Heart right ventricle (tissue), 16 donors: ENCODE data around the gene CTCFL. TPM values are rescaled to one million over a fixed set of nuclear protein-coding genes. Genes with fewer than 3 reads are reported as not detected.

Source experiments
- ATAC-seq, 8 donors: fragments of 200-7000 bp; cut with Tn5 transposase; one replicate each; pipeline ENCODE4 v1.9.1; 2020; ENCODE audit warnings: mild to moderate bottlenecking in 8 of 8, moderate library complexity in 8 of 8, moderate number of reproducible peaks in 1 of 8
- DNase-seq, 2 donors: peaks; one replicate each; pipeline ENCODE4 v3.0.0-alpha.2; 2020
- H3K27ac ChIP-seq, 10 donors: fragments of 200-600 bp; sonication (generic) in 2 of 10; one replicate each; pipeline versions ENCODE4 v1.5.0 to v1.8.0; 2020 to 2022; ENCODE audit warnings: mild to moderate bottlenecking in 3 of 10
- H3K27me3 ChIP-seq, 7 donors: fragments of 200-600 bp; one replicate each; pipeline ENCODE4 v1.8.0; 2021 to 2022; ENCODE audit warnings: mild to moderate bottlenecking in 2 of 7
- H3K36me3 ChIP-seq, 9 donors: fragments of 200-600 bp; sonication (generic) in 1 of 9; one replicate each; pipeline versions ENCODE4 v1.5.0 to v1.8.0; 2020 to 2022; ENCODE audit warnings: mild to moderate bottlenecking in 2 of 9
- H3K4me1 ChIP-seq, 9 donors: fragments of 200-600 bp; sonication (generic) in 1 of 9; one replicate each; pipeline versions ENCODE4 v1.5.0 to v1.8.0; 2020 to 2022; ENCODE audit warnings: mild to moderate bottlenecking in 4 of 9
- H3K4me3 ChIP-seq, 10 donors: fragments of 200-600 bp; sonication (generic) in 2 of 10; one replicate each; pipeline versions ENCODE4 v1.5.0 to v1.8.0; 2020 to 2022; ENCODE audit warnings: mild to moderate bottlenecking in 7 of 10, moderate library complexity in 2 of 10
- H3K9me3 ChIP-seq, 11 donors: fragments of 200-600 bp in 10 of 11; sonication (generic) in 2 of 11; one replicate each; pipeline versions ENCODE4 v1.5.0 to v1.8.0; 2013 to 2022; ENCODE audit warnings: mild to moderate bottlenecking in 2 of 11, control low read depth in 1 of 11, moderate library complexity in 1 of 11
- CTCF ChIP-seq, 9 donors: fragments of 200-600 bp; sonication (generic) in 2 of 9; IDR thresholded peaks; one replicate each; pipeline versions ENCODE4 v1.5.0 to v1.8.0; 2021 to 2022; ENCODE audit warnings: antibody characterized with exemption in 9 of 9, mild to moderate bottlenecking in 5 of 9, moderate library complexity in 1 of 9
- WGBS, 2 donors: extraction: QIAGEN DNeasy Blood & Tissue Kit; methylation state at CpG; one replicate each; pipeline ENCODE4 v1.1.7; 2013; ENCODE audit warnings: inconsistent platforms in 1 of 2; 5-methylcytosine and 5-hydroxymethylcytosine counted together
- intact Hi-C, 10 donors: fragments of 100-400 bp; cut with DNase I; formaldehyde crosslinking; loops; one replicate each; pipeline versions ENCODE4 v1.11.1 to v1.14.2; 2022
- polyA plus RNA-seq, 2 donors: library from polyadenylated mRNA; stranded (reverse); fragments of 200-250 nt; gene quantifications; one replicate each; pipeline ENCODE4 v1.2.3, GENCODE V29; 2013
- total RNA-seq, 10 donors: library from RNA; stranded (reverse); fragmentation: NEBNext Ultra II Directional in 3 of 10; extraction: Animal tissue kit (Norgen Biotek cat#: 25700) in 3 of 10; gene quantifications; one replicate each; pipeline versions ENCODE4 v1.2.1 to v1.2.4, GENCODE V29; 2021 to 2023
- donor health status: Arrhythmogenic right ventricular cardiomyopathy.
- donor health status: ischemic (EF 13 %, LVEDD 7.1; RV severe dilation, severe dysfunction).
- donor health status: healthy with polysubstance abuse.
- donor health status: DM: no; HTN: yes; CAD: no.
- donor health status: DM: no; HTN: no; CAD: no.
- donor health status: ischemic (EF 25% LVEDD 6.9; RV normal size, moderate dysfunction).
- donor health status: ischemic (EF 25% LVEDD 5.7; RV mildly dilated, moderate dysfunction).
- donor health status: healthy.
- donor health status: DM: yes; HTN: yes; CAD: no.
- donor health status: Ischemic cardiomyopathy.
- donor health status: ischemic (EF 35%, LVEDD 5.7; RV mildly dilated, moderate dysfunction).
- donor health status: nonischemic (EF 11% LVEDD 7.7; RV severe dilation, severe dysfunction).
- donor health status: DM: yes; HTN: yes; CAD: no.
- donor health status: PGD.
- donor health status: ischemic (EF 29% LVEDD 5.4; RV normal size, mild dysfunction).
- donor health status: nonischemic (EF 23%, LVEDD 6.1; RV moderate dilation, normal function).

The CTCFL gene
- total and polyA plus RNA-seq, 12 donors = not detected

- H3K27me3 ChIP-seq = peaks cover 0 to 57% (median 31%) of the 10 kb centered on the region in 7 donors
- no peak overlapping the region for H3K4me3 ChIP-seq
- 71 to 84% methylated on average over 9 of the region's 9 CpGs for WGBS, 2 donors
- ATAC-seq (no peak), DNase-seq (no peak)
- H3K9me3 ChIP-seq = no peaks in the 10 kb centered on the region
- no peak for TF ChIP-seq CTCF (IDR thresholded peaks at IDR 0.05)
- H3K36me3 ChIP-seq = no peaks in the 10 kb centered on the region
- peaks cover 0 to 5% (median 0%) of the 10 kb centered on the region in 9 donors for H3K4me1 ChIP-seq
- intact Hi-C loops = no loop called here
- no peak overlapping the region for H3K27ac ChIP-seq
Measured at GRCh38 chr20:57557926-57558613, 33.1 kb upstream of the CTCFL start.

GRCh38 chr20:57556980-57557274, 32.0 kb upstream of the CTCFL start:
- Histone ChIP-seq H3K27me3 (peaks cover 0 to 61% (median 31%) of the 10 kb centered on the region in 7 donors), H3K9me3 (no peaks in the 10 kb centered on the region), H3K27ac (no peak overlapping the region), H3K36me3 (no peaks in the 10 kb centered on the region), H3K4me3 (no peak overlapping the region), H3K4me1 (peaks cover 0 to 5% (median 0%) of the 10 kb centered on the region in 9 donors)
- DNase-seq (no peak), ATAC-seq (no peak)
- TF ChIP-seq CTCF (IDR thresholded peaks at IDR 0.05) = no peak
- intact Hi-C loops = no loop called here
- 78 to 85% methylated on average over 3 of the region's 3 CpGs for WGBS, 2 donors

- no peaks in the 10 kb centered on the region for H3K36me3 ChIP-seq
- peaks cover 0 to 65% (median 31%) of the 10 kb centered on the region in 7 donors for H3K27me3 ChIP-seq
- H3K9me3 ChIP-seq = no peaks in the 10 kb centered on the region
- no peak overlapping the region for H3K27ac ChIP-seq
- no peak for TF ChIP-seq CTCF (IDR thresholded peaks at IDR 0.05)
- no peak overlapping the region for H3K4me3 ChIP-seq
- H3K4me1 ChIP-seq = peaks cover 0 to under 1% (median 0%) of the 10 kb centered on the region in 9 donors
- DNase-seq (no peak), ATAC-seq (no peak)
- 68 to 71% methylated on average over 11 of the region's 11 CpGs for WGBS, 2 donors
- intact Hi-C loops = no loop called here
Measured at GRCh38 chr20:57555457-57556184, 30.7 kb upstream of the CTCFL start.

- Histone ChIP-seq H3K4me3 (no peak overlapping the region), H3K27me3 (peaks cover 0 to 59% (median 30%) of the 10 kb centered on the region in 7 donors), H3K27ac (no peak overlapping the region), H3K4me1 (no peaks in the 10 kb centered on the region), H3K9me3 (no peaks in the 10 kb centered on the region), H3K36me3 (no peaks in the 10 kb centered on the region)
- TF ChIP-seq CTCF (IDR thresholded peaks at IDR 0.05) = no peak
- DNase-seq (no peak), ATAC-seq (no peak)
- 85 to 87% methylated on average over 11 of the region's 11 CpGs for WGBS, 2 donors
- intact Hi-C loops = no loop called here
Measured at GRCh38 chr20:57553376-57554018, 28.6 kb upstream of the CTCFL start.
